ENCODE measurements around the gene FAM53A. TPM values are rescaled to one million over a fixed set of nuclear protein-coding genes. Genes with fewer than 3 reads are reported as not detected.

The FAM53A gene
- total RNA-seq, 4 donors from 2014 or later, result 6.1 to 33.7 (median 13.6) TPM

- H3K36me3 ChIP-seq, result peaks cover 0 to 44% (median 0%) of the 10 kb centered on the region in 3 donors
- H3K4me3 ChIP-seq, result peak overlapping the region; percentile 41 to 95 (median 88)
- WGBS, 2 donors, result 1 to 2% methylated on average over 38 to 44 of the region's 79 CpGs
- DNase-seq (ENCODE audit: low spot score in 2 of 2), result no peak
- peak overlapping the region; percentile 69 to 95 (median 92) for H3K27ac ChIP-seq
- peaks cover 0 to 45% (median 23%) of the 10 kb centered on the region in 4 donors for H3K4me1 ChIP-seq
- no peaks in the 10 kb centered on the region for H3K9me3 ChIP-seq
- H3K27me3 ChIP-seq, result no peaks in the 10 kb centered on the region
- TF ChIP-seq EP300 (IDR thresholded peaks at IDR 0.05), result peak in 1 of 2 donors; percentile 30
- TF ChIP-seq POLR2A (IDR thresholded peaks at IDR 0.05), result no peak
These were observed 36.3 kb upstream of the FAM53A start for GRCh38 chr4:1720163-1720983.

GRCh38 chr4:1718095-1718850 lies 34.2 kb upstream of the FAM53A start:
- Histone ChIP-seq H3K36me3 (peaks cover 0 to 38% (median 0%) of the 10 kb centered on the region in 3 donors), H3K4me3 (no peak overlapping the region), H3K9me3 (no peaks in the 10 kb centered on the region), H3K27me3 (no peaks in the 10 kb centered on the region), H3K4me1 (peaks cover 0 to 66% (median 33%) of the 10 kb centered on the region in 4 donors), H3K27ac (no peak overlapping the region)
- DNase-seq (ENCODE audit: low spot score in 2 of 2), result no peak
- TF ChIP-seq POLR2A (IDR thresholded peaks at IDR 0.05) (no peak), CTCF (IDR thresholded peaks at IDR 0.05) (no peak), EP300 (IDR thresholded peaks at IDR 0.05) (no peak)
- WGBS, 2 donors, result 67 to 81% methylated on average over 20 to 30 of the region's 31 CpGs

- no peak for DNase-seq (ENCODE audit: low spot score in 2 of 2)
- peaks cover 0 to 71% (median 36%) of the 10 kb centered on the region in 4 donors for H3K4me1 ChIP-seq
- H3K4me3 ChIP-seq, result no peak overlapping the region
- no peak for TF ChIP-seq EP300 (IDR thresholded peaks at IDR 0.05)
- no peak for TF ChIP-seq CTCF (IDR thresholded peaks at IDR 0.05)
- TF ChIP-seq POLR2A (IDR thresholded peaks at IDR 0.05), result no peak
- H3K9me3 ChIP-seq, result no peaks in the 10 kb centered on the region
- WGBS, 2 donors, result 86 to 96% methylated on average over 20 to 26 of the region's 32 CpGs
- peaks cover 0 to 38% (median 0%) of the 10 kb centered on the region in 3 donors for H3K36me3 ChIP-seq
- no peak overlapping the region for H3K27ac ChIP-seq
- no peaks in the 10 kb centered on the region for H3K27me3 ChIP-seq
These were observed 33.3 kb upstream of the FAM53A start for GRCh38 chr4:1717129-1718094.

- TF ChIP-seq CTCF (IDR thresholded peaks at IDR 0.05) (no peak), POLR2A (IDR thresholded peaks at IDR 0.05) (no peak), EP300 (IDR thresholded peaks at IDR 0.05) (no peak)
- WGBS, 2 donors, result 73 to 80% methylated on average over 12 to 14 of the region's 15 CpGs
- DNase-seq (ENCODE audit: low spot score in 2 of 2), result no peak
- no peak overlapping the region for H3K4me3 ChIP-seq
- H3K27me3 ChIP-seq, result no peaks in the 10 kb centered on the region
- H3K27ac ChIP-seq, result no peak overlapping the region
- peaks cover 0 to 38% (median 0%) of the 10 kb centered on the region in 3 donors for H3K36me3 ChIP-seq
- H3K4me1 ChIP-seq, result peaks cover 0 to 62% (median 29%) of the 10 kb centered on the region in 4 donors
- no peaks in the 10 kb centered on the region for H3K9me3 ChIP-seq
These were observed 32.2 kb upstream of the FAM53A start for GRCh38 chr4:1716065-1716945.
